ENCODE measurements around the gene JMJD1C.

JMJD1C gene

DNA sequence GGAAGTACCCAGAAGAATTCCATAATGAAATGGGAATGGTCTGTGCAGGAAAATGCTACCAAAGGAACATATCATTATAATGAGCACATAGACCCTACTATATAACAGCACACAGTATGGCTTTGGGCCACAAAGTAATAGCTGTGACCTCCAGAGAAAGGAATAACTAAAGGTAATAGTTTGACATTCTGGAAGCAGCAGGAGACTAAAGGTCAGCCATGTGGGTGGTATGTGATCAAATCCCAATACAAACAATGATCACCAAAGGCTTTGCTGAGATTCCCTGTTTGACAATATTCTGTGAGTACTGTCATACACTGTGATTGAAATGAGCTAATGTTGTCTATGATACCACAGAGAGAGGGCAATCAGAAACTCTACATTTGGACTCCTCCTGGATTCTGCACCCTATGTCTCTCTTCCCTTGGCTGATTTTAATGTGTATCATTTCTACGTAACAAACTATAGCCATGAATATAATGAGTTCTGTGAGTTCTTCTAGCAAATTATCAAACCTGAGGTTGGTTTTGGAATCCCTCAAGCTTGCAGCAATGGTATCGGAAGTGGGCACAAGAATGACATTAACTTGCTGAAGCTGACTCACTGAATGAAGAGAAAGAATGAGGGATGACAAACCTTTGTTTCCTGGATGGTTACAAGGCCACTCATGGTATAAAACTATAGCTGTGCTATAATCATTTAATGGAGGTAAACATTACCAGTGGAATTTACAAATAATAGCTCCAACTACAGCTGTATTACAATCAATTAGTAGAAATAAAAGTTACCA is 99.6 kb downstream of the JMJD1C start:
- TF ChIP-seq, protein P1, sequence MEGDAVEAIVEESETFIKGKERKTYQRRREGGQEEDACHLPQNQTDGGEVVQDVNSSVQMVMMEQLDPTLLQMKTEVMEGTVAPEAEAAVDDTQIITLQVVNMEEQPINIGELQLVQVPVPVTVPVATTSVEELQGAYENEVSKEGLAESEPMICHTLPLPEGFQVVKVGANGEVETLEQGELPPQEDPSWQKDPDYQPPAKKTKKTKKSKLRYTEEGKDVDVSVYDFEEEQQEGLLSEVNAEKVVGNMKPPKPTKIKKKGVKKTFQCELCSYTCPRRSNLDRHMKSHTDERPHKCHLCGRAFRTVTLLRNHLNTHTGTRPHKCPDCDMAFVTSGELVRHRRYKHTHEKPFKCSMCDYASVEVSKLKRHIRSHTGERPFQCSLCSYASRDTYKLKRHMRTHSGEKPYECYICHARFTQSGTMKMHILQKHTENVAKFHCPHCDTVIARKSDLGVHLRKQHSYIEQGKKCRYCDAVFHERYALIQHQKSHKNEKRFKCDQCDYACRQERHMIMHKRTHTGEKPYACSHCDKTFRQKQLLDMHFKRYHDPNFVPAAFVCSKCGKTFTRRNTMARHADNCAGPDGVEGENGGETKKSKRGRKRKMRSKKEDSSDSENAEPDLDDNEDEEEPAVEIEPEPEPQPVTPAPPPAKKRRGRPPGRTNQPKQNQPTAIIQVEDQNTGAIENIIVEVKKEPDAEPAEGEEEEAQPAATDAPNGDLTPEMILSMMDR (IDR thresholded peaks at IDR 0.05; ENCODE audit: low read depth, low read length) = no peak
- Histone ChIP-seq H3K4me3 (ENCODE audit: low read depth, low read length) (no peak overlapping the region), H3K36me3 (no peaks in the 10 kb centered on the region), H3K9me3 (no peaks in the 10 kb centered on the region), H3K4me1 (no peaks in the 10 kb centered on the region; the same call in 1 of the 2 replicates), H3K27me3 (no peaks in the 10 kb centered on the region)
- no peak for DNase-seq

DNA sequence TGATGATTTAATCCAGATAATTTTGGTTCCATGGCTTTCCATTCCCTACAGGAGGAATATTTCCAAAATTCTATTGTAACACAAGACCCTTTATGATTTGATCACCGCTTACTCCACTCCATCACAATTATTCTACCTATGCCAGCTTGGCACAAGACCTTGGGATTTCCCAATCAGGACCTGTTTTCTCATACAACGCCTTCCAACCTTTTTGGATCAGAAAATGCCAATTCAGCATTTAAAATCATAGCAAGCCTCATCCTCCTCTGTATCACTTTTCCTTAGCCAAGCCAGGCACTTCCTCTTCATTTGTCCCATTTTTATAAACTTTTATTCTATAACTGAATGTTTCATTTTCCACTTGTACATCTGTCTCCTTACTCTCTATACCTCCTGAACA is 100.9 kb downstream of the JMJD1C start:
- no peak overlapping the region for H3K4me3 ChIP-seq (ENCODE audit: low read depth, low read length)
- H3K27me3 ChIP-seq = no peaks in the 10 kb centered on the region

GRCh38 chr10:63363951-63364350 is 101.8 kb downstream of the JMJD1C start:
- H3K4me1 ChIP-seq = no peaks in the 10 kb centered on the region
- no peaks in the 10 kb centered on the region for H3K9me3 ChIP-seq
- TF ChIP-seq, protein P1 (IDR thresholded peaks at IDR 0.05; ENCODE audit: low read depth, low read length) = no peak
- no peak for DNase-seq
- H3K4me3 ChIP-seq (ENCODE audit: low read depth, low read length) = no peak overlapping the region
- H3K27me3 ChIP-seq = no peaks in the 10 kb centered on the region
- H3K36me3 ChIP-seq = no peaks in the 10 kb centered on the region

More for the DNA sequence above, 100.9 kb downstream of the JMJD1C start:
- Histone ChIP-seq H3K4me1 (no peaks in the 10 kb centered on the region; the same call in 1 of the 2 replicates), H3K36me3 (no peaks in the 10 kb centered on the region), H3K9me3 (no peaks in the 10 kb centered on the region)
- TF ChIP-seq, protein P1 (IDR thresholded peaks at IDR 0.05; ENCODE audit: low read depth, low read length) = no peak
- no peak for DNase-seq

DNA sequence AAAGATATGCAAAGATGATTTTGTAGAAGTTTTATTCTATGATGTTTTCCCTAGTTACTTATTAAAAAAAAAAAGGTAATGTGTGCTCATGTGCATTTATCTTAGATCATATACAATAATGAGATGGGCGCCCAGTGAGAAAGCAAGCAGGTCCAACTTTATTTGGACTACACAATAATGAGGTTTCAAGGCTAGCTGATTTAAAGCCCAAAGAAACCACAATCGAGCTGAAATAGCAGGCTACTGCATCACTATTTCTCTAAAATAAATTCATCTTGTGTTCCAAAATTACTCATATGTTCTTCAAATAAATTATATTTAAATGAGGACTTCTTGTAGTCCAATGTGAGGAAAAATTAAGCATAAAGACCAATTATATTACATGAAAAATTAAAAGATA is 110.1 kb downstream of the JMJD1C start:
- no peak overlapping the region for H3K4me3 ChIP-seq (ENCODE audit: low read depth, low read length)
- no peaks in the 10 kb centered on the region for H3K27me3 ChIP-seq
- H3K4me1 ChIP-seq = no peaks in the 10 kb centered on the region
- DNase-seq = no peak
- H3K9me3 ChIP-seq = no peaks in the 10 kb centered on the region
- no peaks in the 10 kb centered on the region for H3K36me3 ChIP-seq
- TF ChIP-seq, protein P1 (IDR thresholded peaks at IDR 0.05; ENCODE audit: low read depth, low read length) = no peak

GRCh38 chr10:63352976-63353375 is 112.8 kb downstream of the JMJD1C start:
- no peak for DNase-seq
- Histone ChIP-seq H3K4me3 (ENCODE audit: low read depth, low read length) (no peak overlapping the region), H3K27me3 (no peaks in the 10 kb centered on the region), H3K4me1 (no peaks in the 10 kb centered on the region), H3K9me3 (no peaks in the 10 kb centered on the region), H3K36me3 (no peaks in the 10 kb centered on the region)
- TF ChIP-seq, protein P1 (IDR thresholded peaks at IDR 0.05; ENCODE audit: low read depth, low read length) = no peak

DNA sequence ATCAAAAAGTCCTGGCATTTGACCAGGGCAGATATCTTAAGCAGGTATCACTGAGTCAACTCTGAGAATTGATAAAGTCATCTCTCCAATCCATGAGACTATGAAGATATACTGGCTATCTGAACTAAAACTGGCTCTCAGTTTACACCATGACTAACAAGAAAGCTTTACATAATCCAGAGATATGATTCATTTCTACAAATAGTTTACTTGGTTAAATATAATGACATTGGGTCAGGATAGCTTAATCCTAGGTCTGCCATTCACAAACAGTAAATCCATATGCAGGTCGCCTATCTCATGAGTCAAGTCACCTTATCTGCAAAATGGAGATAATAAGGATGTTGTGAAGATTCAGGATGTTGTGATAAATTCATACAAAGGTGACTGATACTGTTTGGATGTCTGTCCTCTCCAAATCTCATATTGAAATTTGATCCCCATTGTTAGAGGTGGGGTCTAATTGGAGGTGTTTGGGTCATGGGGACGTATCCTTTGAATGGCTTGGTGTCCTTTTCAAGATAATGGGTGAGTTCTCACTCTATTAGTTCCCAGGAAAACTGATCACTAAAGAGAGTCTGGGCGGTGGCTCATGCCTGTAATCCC is 117.4 kb downstream of the JMJD1C start:
- TF ChIP-seq, protein P1 (IDR thresholded peaks at IDR 0.05; ENCODE audit: low read depth, low read length) = no peak
- Histone ChIP-seq H3K27me3 (no peaks in the 10 kb centered on the region), H3K4me3 (ENCODE audit: low read depth, low read length) (no peak overlapping the region), H3K4me1 (no peaks in the 10 kb centered on the region), H3K9me3 (no peaks in the 10 kb centered on the region), H3K36me3 (no peaks in the 10 kb centered on the region)
- DNase-seq = no peak
